GM23338 (cell line): ENCODE results near the gene MET. TPM values are rescaled to one million over a fixed set of nuclear protein-coding genes. Genes with fewer than 3 reads are reported as not detected.

Experiments
- ATAC-seq: fragments of 200-7000 bp; cut with Tn5 transposase; 3 replicates; pipeline ENCODE4 v1.9.1; 2020
- DNase-seq: peaks from one replicate; pipeline ENCODE4 v3.0.0-alpha.2; 2015; ENCODE audit warnings: low spot score
- H2AFZ ChIP-seq: fragments of 200-600 bp; sonication (generic); 2 replicates; pipeline ENCODE4 v1.8.0; 2016; ENCODE audit warnings: antibody characterized with exemption, mild to moderate bottlenecking, moderate library complexity
- H3F3A ChIP-seq: fragments of 200-600 bp; sonication (generic); replicated peaks from 2 replicates; pipeline ENCODE4 v1.8.0; 2017; ENCODE audit warnings: antibody characterized with exemption, mixed run types, low read depth
- H3K27ac ChIP-seq: fragments of 200-600 bp; sonication (generic); 2 replicates; pipeline ENCODE4 v1.6.1; 2016; ENCODE audit warnings: low read depth
- H3K27me3 ChIP-seq: fragments of 200-600 bp; sonication (generic); 2 replicates; pipeline ENCODE4 v1.8.0; 2016; ENCODE audit warnings: mild to moderate bottlenecking, mixed run types, moderate library complexity; ENCODE audit not compliant: insufficient read depth
- H3K36me3 ChIP-seq: fragments of 200-600 bp; sonication (generic); 2 replicates; pipeline ENCODE4 v1.8.0; 2016; ENCODE audit warnings: mild to moderate bottlenecking; ENCODE audit not compliant: insufficient read depth
- H3K4me1 ChIP-seq: fragments of 200-600 bp; sonication (generic); 2 replicates; pipeline ENCODE4 v1.8.0; 2016; ENCODE audit warnings: mild to moderate bottlenecking, moderate library complexity; ENCODE audit not compliant: insufficient read depth
- H3K4me2 ChIP-seq: fragments of 200-600 bp; sonication (generic); 2 replicates; pipeline ENCODE4 v1.7.1; 2017; ENCODE audit warnings: mixed run types
- H3K4me3 ChIP-seq: fragments of 200-600 bp; sonication (generic); 2 replicates; pipeline ENCODE4 v1.6.1; 2016; ENCODE audit warnings: mixed run types
- H3K79me2 ChIP-seq: fragments of 200-600 bp; sonication (generic); replicated peaks from 2 replicates; pipeline ENCODE4 v1.8.0; 2017; ENCODE audit warnings: mild to moderate bottlenecking; ENCODE audit not compliant: insufficient read depth
- H3K9me2 ChIP-seq: fragments of 200-600 bp; sonication (generic); 2 replicates; pipeline ENCODE4 v1.8.0; 2017; ENCODE audit not compliant: insufficient read depth
- H4K20me1 ChIP-seq: fragments of 200-600 bp; sonication (generic); replicated peaks from 2 replicates; pipeline ENCODE4 v1.8.0; 2017; ENCODE audit warnings: mild to moderate bottlenecking; ENCODE audit not compliant: insufficient read depth
- H3K27ac Mint-ChIP-seq: 2 replicates; pipeline ENCODE4 v1.8.0; 2020; ENCODE audit warnings: inconsistent platforms, mild to moderate bottlenecking, moderate library complexity, mixed read lengths
- H3K27me3 Mint-ChIP-seq: 3 replicates; pipeline ENCODE4 v1.8.0; 2022; ENCODE audit warnings: low read depth, mild to moderate bottlenecking, moderate library complexity, mixed read lengths, inconsistent platforms; ENCODE audit not compliant: insufficient read depth, poor library complexity
- H3K36me3 Mint-ChIP-seq: 3 replicates; pipeline ENCODE4 v1.8.0; 2021; ENCODE audit warnings: low read depth, mild to moderate bottlenecking, inconsistent platforms, moderate library complexity, mixed read lengths
- H3K4me1 Mint-ChIP-seq: 3 replicates; pipeline ENCODE4 v1.8.0; 2020; ENCODE audit warnings: mild to moderate bottlenecking, inconsistent platforms, mixed read lengths
- H3K4me3 Mint-ChIP-seq: 3 replicates; pipeline ENCODE4 v1.8.0; 2021; ENCODE audit warnings: moderate library complexity, mild to moderate bottlenecking, inconsistent platforms, mixed read lengths
- H3K9me3 Mint-ChIP-seq: 3 replicates; pipeline ENCODE4 v1.8.0; 2020; ENCODE audit warnings: moderate library complexity, mild to moderate bottlenecking, inconsistent platforms, mixed read lengths
- EZH2 ChIP-seq: fragments of 200-600 bp; sonication (generic); IDR thresholded peaks from one replicate; pipeline ENCODE4 v1.8.0; 2017; ENCODE audit warnings: antibody characterized with exemption, mild to moderate bottlenecking, low read depth; ENCODE audit not compliant: unreplicated experiment
- EZH2phosphoT487 ChIP-seq: fragments of 200-600 bp; sonication (generic); IDR thresholded peaks from one replicate; pipeline ENCODE4 v1.8.1; 2018; ENCODE audit warnings: antibody characterized with exemption; ENCODE audit not compliant: unreplicated experiment
- JUNB ChIP-seq: IDR thresholded peaks from one replicate; pipeline ENCODE4 v1.6.1; 2016; ENCODE audit warnings: antibody characterized with exemption; ENCODE audit not compliant: unreplicated experiment
- NANOG ChIP-seq: IDR thresholded peaks from 2 replicates; pipeline ENCODE4 v1.6.1; 2016; ENCODE audit warnings: antibody characterized with exemption, borderline replicate concordance
- POLR2AphosphoS5 ChIP-seq: IDR thresholded peaks from 2 replicates; pipeline ENCODE4 v1.6.1; 2016; ENCODE audit warnings: antibody characterized with exemption, low read depth
- STAT1 ChIP-seq: IDR thresholded peaks from one replicate; pipeline ENCODE4 v1.6.1; 2016; ENCODE audit warnings: antibody characterized with exemption; ENCODE audit not compliant: unreplicated experiment
- ZNF114 ChIP-seq: fragments of 250-450 bp; sonication (Bioruptor Pico); IDR thresholded peaks from 2 replicates; pipeline ENCODE4 v1.5.0; 2020; ENCODE audit warnings: mild to moderate bottlenecking, moderate library complexity
- ZNF331 ChIP-seq: fragments of 250-450 bp; sonication (Bioruptor Pico); IDR thresholded peaks from 2 replicates; pipeline ENCODE4 v1.5.0; 2020; ENCODE audit warnings: low read depth, mild to moderate bottlenecking, moderate library complexity
- polyA plus RNA-seq: library from polyadenylated mRNA; unstranded; fragments of >200 nt; fragmentation: Nextera tagmentation; extraction: Ambion mirVana; gene quantifications from 2 replicates; pipeline ENCODE4 v1.2.1, GENCODE V29; 2016
- total RNA-seq: library from RNA; depleted of rRNA; stranded (reverse); fragments of >200 nt; shearing (Covaris generic); gene quantifications from 2 replicates; pipeline ENCODE4 v1.2.3, GENCODE V29; 2014
- TF ChIP-seq, protein P1 (sequence below), 2 experiments: fragments of 200-600 bp in 1 of 2; sonication (generic) in 1 of 2; conservative IDR thresholded peaks; 2 replicates each; pipeline versions ENCODE4 v1.5.1 to v1.6.1; 2016 to 2017; ENCODE audit warnings: antibody characterized with exemption in 2 of 2, low read depth in 2 of 2, mild to moderate bottlenecking in 2 of 2, moderate library complexity in 1 of 2
- TF ChIP-seq, protein P2 (sequence below): fragments of 250-450 bp; sonication (Bioruptor Pico); IDR thresholded peaks from 2 replicates; pipeline ENCODE4 v1.5.0; 2020; ENCODE audit warnings: mild to moderate bottlenecking, moderate library complexity

The MET gene
- total and polyA plus RNA-seq, 2 experiments from 2014 or later = 4.8 to 23.1 TPM

GRCh38 chr7:116708861-116709260 lies 36.9 kb downstream of the MET start:
- ATAC-seq = no peak
- Mint-ChIP-seq H3K9me3 (no peaks in the 10 kb centered on the region), H3K27ac (peak overlapping the region; percentile 32), H3K4me1 (peaks cover 24% of the 10 kb centered on the region), H3K4me3 (no peak overlapping the region), H3K27me3 (no peaks in the 10 kb centered on the region), H3K36me3 (no peaks in the 10 kb centered on the region)
- TF ChIP-seq STAT1 (no peak), EZH2 (no peak), NANOG (no peak), EZH2phosphoT487 (no peak), ZNF114 (CRISPR knock-in tag) (no peak), POLR2AphosphoS5 (no peak), JUNB (no peak), ZNF331 (CRISPR knock-in tag) (no peak)
- TF ChIP-seq, protein P1, sequence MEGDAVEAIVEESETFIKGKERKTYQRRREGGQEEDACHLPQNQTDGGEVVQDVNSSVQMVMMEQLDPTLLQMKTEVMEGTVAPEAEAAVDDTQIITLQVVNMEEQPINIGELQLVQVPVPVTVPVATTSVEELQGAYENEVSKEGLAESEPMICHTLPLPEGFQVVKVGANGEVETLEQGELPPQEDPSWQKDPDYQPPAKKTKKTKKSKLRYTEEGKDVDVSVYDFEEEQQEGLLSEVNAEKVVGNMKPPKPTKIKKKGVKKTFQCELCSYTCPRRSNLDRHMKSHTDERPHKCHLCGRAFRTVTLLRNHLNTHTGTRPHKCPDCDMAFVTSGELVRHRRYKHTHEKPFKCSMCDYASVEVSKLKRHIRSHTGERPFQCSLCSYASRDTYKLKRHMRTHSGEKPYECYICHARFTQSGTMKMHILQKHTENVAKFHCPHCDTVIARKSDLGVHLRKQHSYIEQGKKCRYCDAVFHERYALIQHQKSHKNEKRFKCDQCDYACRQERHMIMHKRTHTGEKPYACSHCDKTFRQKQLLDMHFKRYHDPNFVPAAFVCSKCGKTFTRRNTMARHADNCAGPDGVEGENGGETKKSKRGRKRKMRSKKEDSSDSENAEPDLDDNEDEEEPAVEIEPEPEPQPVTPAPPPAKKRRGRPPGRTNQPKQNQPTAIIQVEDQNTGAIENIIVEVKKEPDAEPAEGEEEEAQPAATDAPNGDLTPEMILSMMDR (conservative IDR thresholded peaks at IDR 0.05; ENCODE audit: low read depth in 2 of 2) = no peak
- TF ChIP-seq, protein P2, sequence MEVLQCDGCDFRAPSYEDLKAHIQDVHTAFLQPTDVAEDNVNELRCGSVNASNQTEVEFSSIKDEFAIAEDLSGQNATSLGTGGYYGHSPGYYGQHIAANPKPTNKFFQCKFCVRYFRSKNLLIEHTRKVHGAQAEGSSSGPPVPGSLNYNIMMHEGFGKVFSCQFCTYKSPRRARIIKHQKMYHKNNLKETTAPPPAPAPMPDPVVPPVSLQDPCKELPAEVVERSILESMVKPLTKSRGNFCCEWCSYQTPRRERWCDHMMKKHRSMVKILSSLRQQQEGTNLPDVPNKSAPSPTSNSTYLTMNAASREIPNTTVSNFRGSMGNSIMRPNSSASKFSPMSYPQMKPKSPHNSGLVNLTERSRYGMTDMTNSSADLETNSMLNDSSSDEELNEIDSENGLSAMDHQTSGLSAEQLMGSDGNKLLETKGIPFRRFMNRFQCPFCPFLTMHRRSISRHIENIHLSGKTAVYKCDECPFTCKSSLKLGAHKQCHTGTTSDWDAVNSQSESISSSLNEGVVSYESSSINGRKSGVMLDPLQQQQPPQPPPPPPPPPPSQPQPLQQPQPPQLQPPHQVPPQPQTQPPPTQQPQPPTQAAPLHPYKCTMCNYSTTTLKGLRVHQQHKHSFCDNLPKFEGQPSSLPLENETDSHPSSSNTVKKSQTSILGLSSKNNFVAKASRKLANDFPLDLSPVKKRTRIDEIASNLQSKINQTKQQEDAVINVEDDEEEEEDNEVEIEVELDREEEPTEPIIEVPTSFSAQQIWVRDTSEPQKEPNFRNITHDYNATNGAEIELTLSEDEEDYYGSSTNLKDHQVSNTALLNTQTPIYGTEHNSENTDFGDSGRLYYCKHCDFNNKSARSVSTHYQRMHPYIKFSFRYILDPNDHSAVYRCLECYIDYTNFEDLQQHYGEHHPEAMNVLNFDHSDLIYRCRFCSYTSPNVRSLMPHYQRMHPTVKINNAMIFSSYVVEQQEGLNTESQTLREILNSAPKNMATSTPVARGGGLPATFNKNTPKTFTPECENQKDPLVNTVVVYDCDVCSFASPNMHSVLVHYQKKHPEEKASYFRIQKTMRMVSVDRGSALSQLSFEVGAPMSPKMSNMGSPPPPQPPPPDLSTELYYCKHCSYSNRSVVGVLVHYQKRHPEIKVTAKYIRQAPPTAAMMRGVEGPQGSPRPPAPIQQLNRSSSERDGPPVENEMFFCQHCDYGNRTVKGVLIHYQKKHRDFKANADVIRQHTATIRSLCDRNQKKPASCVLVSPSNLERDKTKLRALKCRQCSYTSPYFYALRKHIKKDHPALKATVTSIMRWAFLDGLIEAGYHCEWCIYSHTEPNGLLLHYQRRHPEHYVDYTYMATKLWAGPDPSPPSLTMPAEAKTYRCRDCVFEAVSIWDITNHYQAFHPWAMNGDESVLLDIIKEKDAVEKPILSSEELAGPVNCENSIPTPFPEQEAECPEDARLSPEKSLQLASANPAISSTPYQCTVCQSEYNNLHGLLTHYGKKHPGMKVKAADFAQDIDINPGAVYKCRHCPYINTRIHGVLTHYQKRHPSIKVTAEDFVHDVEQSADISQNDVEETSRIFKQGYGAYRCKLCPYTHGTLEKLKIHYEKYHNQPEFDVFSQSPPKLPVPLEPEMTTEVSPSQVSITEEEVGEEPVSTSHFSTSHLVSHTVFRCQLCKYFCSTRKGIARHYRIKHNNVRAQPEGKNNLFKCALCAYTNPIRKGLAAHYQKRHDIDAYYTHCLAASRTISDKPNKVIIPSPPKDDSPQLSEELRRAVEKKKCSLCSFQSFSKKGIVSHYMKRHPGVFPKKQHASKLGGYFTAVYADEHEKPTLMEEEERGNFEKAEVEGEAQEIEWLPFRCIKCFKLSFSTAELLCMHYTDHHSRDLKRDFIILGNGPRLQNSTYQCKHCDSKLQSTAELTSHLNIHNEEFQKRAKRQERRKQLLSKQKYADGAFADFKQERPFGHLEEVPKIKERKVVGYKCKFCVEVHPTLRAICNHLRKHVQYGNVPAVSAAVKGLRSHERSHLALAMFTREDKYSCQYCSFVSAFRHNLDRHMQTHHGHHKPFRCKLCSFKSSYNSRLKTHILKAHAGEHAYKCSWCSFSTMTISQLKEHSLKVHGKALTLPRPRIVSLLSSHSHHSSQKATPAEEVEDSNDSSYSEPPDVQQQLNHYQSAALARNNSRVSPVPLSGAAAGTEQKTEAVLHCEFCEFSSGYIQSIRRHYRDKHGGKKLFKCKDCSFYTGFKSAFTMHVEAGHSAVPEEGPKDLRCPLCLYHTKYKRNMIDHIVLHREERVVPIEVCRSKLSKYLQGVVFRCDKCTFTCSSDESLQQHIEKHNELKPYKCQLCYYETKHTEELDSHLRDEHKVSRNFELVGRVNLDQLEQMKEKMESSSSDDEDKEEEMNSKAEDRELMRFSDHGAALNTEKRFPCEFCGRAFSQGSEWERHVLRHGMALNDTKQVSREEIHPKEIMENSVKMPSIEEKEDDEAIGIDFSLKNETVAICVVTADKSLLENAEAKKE (CRISPR knock-in tag) = no peak
- Histone ChIP-seq H3K27ac (no peak overlapping the region), H3K79me2 (no peaks in the 10 kb centered on the region), H3K4me3 (no peak overlapping the region), H4K20me1 (no peaks in the 10 kb centered on the region), H3K4me1 (peaks cover 33% of the 10 kb centered on the region), H3K27me3 (no peaks in the 10 kb centered on the region), H3K36me3 (no peaks in the 10 kb centered on the region), H2AFZ (no peak overlapping the region), H3K4me2 (no peak overlapping the region), H3F3A (no peaks in the 10 kb centered on the region), H3K9me2 (0 out of 2 replicates have a peak, but pooled peaks cover 5% of the 10 kb centered on the region)
- no peak for DNase-seq
